ENCODE data around the gene CENPE. TPM values are rescaled to one million over a fixed set of nuclear protein-coding genes. Genes with fewer than 3 reads are reported as not detected.
"Not testable (repeated sequence)": the region's sequence is repeated elsewhere in the genome, so short reads cannot be mapped to it uniquely, and the experiment has no call there.

Gene CENPE
- total RNA-seq (1 to 10 TPM; 2.5 to 6.1 TPM), polyA plus RNA-seq (ENCODE audit: insufficient read length in 6 of 6) (10 to 100 TPM in 5 of 6 donors, 1 to 10 TPM in 1; 8.4 to 34.4 (median 14.5) TPM)
- long read RNA-seq, donor 1, partial matches to known transcripts: 0 of 1 reads
- long read RNA-seq, donor 1, other reads (novel, unspliced or antisense): 0 of 1 reads
- long read RNA-seq, donor 2, partial matches to known transcripts: 0 of 1 reads
- long read RNA-seq, donor 2, other reads (novel, unspliced or antisense): 0 of 1 reads
- long read RNA-seq, donor 3, partial matches to known transcripts: 18 of 18 reads
- long read RNA-seq, donor 3, other reads (novel, unspliced or antisense): 0 of 18 reads
- long read RNA-seq, donor 4, partial matches to known transcripts: 5 of 6 reads
- long read RNA-seq, donor 4, other reads (novel, unspliced or antisense): 1 of 6 reads
- long read RNA-seq, donor 5, partial matches to known transcripts: 0 of 1 reads
- long read RNA-seq, donor 5, other reads (novel, unspliced or antisense): 0 of 1 reads
- long read RNA-seq, donor 6, partial matches to known transcripts: 5 of 6 reads
- long read RNA-seq, donor 6, other reads (novel, unspliced or antisense): 0 of 6 reads
- long read RNA-seq, donor 7: 0 reads
- long read RNA-seq, donor 8: 0 reads
- long read RNA-seq, donor 9: 0 reads
- long read RNA-seq, donor 10, partial matches to known transcripts: 1 of 1 reads
- long read RNA-seq, donor 10, other reads (novel, unspliced or antisense): 0 of 1 reads
- long read RNA-seq, donor 11: 0 reads
- long read RNA-seq, donor 12: 0 reads

- intact Hi-C loops (cut with DNase I): no loop called here
- DNase-seq (peak; percentile 89 to 94 (median 93)), ATAC-seq (peak; percentile 96)
- TF ChIP-seq, protein P1, sequence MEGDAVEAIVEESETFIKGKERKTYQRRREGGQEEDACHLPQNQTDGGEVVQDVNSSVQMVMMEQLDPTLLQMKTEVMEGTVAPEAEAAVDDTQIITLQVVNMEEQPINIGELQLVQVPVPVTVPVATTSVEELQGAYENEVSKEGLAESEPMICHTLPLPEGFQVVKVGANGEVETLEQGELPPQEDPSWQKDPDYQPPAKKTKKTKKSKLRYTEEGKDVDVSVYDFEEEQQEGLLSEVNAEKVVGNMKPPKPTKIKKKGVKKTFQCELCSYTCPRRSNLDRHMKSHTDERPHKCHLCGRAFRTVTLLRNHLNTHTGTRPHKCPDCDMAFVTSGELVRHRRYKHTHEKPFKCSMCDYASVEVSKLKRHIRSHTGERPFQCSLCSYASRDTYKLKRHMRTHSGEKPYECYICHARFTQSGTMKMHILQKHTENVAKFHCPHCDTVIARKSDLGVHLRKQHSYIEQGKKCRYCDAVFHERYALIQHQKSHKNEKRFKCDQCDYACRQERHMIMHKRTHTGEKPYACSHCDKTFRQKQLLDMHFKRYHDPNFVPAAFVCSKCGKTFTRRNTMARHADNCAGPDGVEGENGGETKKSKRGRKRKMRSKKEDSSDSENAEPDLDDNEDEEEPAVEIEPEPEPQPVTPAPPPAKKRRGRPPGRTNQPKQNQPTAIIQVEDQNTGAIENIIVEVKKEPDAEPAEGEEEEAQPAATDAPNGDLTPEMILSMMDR (IDR thresholded peaks at IDR 0.05): no peak
- Histone ChIP-seq H3K9me3 (no peaks in the 10 kb centered on the region), H3K4me1 (peaks cover 0 to 7% of the 10 kb centered on the region in 2 donors), H3K36me3 (no peaks in the 10 kb centered on the region), H3K27ac (peak within 1 kb of the TSS; percentile 50 to 64), H3K27me3 (peaks cover 0 to 6% of the 10 kb centered on the region in 2 donors), H3K4me3 (peak within 1 kb of the TSS; percentile 76 to 88)
Measured at GRCh38 chr4:103198111-103198765, at the start of gene CENPE. Gene CENPE, minus strand, starts transcription at chr4:103198343. Its CDS starts 24 bp downstream, at chr4:103198319.

GRCh38 chr4:103244251-103244650 is 46.1 kb upstream of the CENPE start:
- Histone ChIP-seq H3K36me3 (no peaks in the 10 kb centered on the region), H3K27me3 (no peaks in the 10 kb centered on the region), H3K27ac (no peak overlapping the region), H3K4me3 (no peak overlapping the region), H3K9me3 (peaks cover 0 to 14% of the 10 kb centered on the region in 2 donors), H3K4me1 (no peaks in the 10 kb centered on the region)
- ATAC-seq (no peak), DNase-seq (no peak)
- TF ChIP-seq, protein P1 (IDR thresholded peaks at IDR 0.05): no peak
- intact Hi-C loops (cut with DNase I): no loop called here

DNA sequence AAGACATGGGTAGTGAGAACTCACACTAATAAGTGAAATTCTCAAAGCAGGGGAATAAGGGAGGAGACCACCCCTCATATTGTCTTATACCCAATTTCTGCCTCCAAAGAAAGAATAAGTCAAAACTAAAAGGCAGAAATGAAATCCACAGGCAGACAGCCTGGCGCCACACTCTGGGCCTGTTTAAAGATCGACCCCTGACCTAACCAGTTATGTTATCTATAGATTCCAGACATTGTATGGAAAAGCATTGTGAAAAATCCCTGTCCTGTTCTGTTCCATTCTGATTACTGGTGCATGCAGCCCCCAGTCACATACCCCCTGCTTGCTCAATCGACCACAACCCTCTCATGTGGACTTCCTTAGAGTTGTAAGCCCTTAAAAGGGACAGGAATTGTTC is 32.8 kb upstream of the CENPE start:
- H3K36me3 ChIP-seq; H3K27ac ChIP-seq; ATAC-seq; H3K27me3 ChIP-seq; H3K4me1 ChIP-seq; DNase-seq; H3K4me3 ChIP-seq; H3K9me3 ChIP-seq; intact Hi-C loops (cut with DNase I): not testable (repeated sequence)

- H3K27me3 ChIP-seq; intact Hi-C loops (cut with DNase I); H3K36me3 ChIP-seq; H3K9me3 ChIP-seq; H3K4me1 ChIP-seq; ATAC-seq; H3K4me3 ChIP-seq; DNase-seq; H3K27ac ChIP-seq: not testable (repeated sequence)
Measured at GRCh38 chr4:103223556-103223955, 25.4 kb upstream of the CENPE start.

DNA sequence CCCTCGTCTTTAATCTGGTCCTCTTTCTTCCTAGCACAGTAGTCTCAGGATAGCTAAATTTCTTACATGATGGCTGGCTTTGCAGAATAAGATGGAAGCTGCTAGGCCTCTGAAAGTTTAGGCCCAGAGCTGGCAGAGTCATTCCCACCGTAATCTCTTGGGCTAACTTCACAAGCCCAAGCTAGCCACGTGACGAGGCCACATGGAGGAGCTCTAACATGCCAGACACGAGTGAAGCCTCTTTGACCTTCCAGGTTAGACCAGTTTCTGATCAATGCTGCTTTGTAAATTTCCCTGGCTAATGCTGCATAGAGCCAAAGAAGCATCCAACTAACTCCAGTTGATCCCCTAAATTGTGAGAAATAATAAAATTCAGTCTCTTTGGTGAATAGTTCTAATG is 9.5 kb upstream of the CENPE start:
- ATAC-seq (no peak), DNase-seq (no peak)
- H3K4me3 ChIP-seq: no peak overlapping the region
- no peaks in the 10 kb centered on the region for H3K4me1 ChIP-seq
- no peak overlapping the region for H3K27ac ChIP-seq
- intact Hi-C loops (cut with DNase I): no loop called here
- no peaks in the 10 kb centered on the region for H3K36me3 ChIP-seq
- TF ChIP-seq, protein P1 (IDR thresholded peaks at IDR 0.05): no peak
- H3K9me3 ChIP-seq: no peaks in the 10 kb centered on the region
- H3K27me3 ChIP-seq: no peaks in the 10 kb centered on the region

- H3K36me3 ChIP-seq: no peaks in the 10 kb centered on the region
- no peaks in the 10 kb centered on the region for H3K9me3 ChIP-seq
- ATAC-seq: no peak
- H3K4me3 ChIP-seq: no peak overlapping the region
- H3K4me1 ChIP-seq: no peaks in the 10 kb centered on the region
- DNase-seq: no peak
- peaks cover 0 to 6% of the 10 kb centered on the region in 2 donors for H3K27me3 ChIP-seq
- TF ChIP-seq, protein P1 (IDR thresholded peaks at IDR 0.05): no peak
- H3K27ac ChIP-seq: no peak overlapping the region
- intact Hi-C loops (cut with DNase I): no loop called here
Measured at GRCh38 chr4:103204111-103204510, 6.0 kb upstream of the CENPE start.
